Amniotic stem cell (primary cell): ENCODE data around the gene SLC49A3.
"Not testable (repeated sequence)": the region's sequence is repeated elsewhere in the genome, so short reads cannot be mapped to it uniquely, and the experiment has no call there.

Experiments
- DNase-seq: peaks from one replicate; lab custom pipeline; 2025; lab: John Stamatoyannopoulos, UW

The SLC49A3 gene

GRCh38 chr4:680928-681645 is 7.9 kb downstream of the SLC49A3 start:
- no peak for DNase-seq

DNA sequence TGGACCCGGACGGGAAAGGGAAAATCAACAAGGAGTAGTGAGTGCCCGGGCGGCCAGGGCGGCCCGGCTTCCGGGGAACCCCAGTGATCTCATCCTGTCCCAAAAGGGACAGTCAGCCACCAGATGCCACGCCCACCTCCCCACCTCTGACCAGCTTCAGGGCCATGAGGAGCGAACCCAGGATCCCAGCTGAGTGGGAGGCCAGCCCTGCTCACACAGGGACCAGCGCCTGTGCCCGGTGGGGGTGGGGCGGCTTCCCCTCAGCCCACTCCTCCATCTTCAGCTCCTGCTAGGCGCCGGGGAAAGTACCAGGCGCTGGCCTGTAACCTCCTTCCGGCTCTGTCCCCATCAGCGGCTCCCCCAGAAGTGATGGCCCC is 8.4 kb downstream of the SLC49A3 start:
- DNase-seq: no peak

- DNase-seq: no peak
These were observed 8.9 kb downstream of the SLC49A3 start for GRCh38 chr4:680091-680490.

- DNase-seq: no peak
These were observed 9.3 kb downstream of the SLC49A3 start for GRCh38 chr4:679629-680028.

- DNase-seq: no peak
These were observed 9.9 kb downstream of the SLC49A3 start for GRCh38 chr4:679104-679481.

GRCh38 chr4:678331-679103 is 10.4 kb downstream of the SLC49A3 start:
- no peak for DNase-seq

DNA sequence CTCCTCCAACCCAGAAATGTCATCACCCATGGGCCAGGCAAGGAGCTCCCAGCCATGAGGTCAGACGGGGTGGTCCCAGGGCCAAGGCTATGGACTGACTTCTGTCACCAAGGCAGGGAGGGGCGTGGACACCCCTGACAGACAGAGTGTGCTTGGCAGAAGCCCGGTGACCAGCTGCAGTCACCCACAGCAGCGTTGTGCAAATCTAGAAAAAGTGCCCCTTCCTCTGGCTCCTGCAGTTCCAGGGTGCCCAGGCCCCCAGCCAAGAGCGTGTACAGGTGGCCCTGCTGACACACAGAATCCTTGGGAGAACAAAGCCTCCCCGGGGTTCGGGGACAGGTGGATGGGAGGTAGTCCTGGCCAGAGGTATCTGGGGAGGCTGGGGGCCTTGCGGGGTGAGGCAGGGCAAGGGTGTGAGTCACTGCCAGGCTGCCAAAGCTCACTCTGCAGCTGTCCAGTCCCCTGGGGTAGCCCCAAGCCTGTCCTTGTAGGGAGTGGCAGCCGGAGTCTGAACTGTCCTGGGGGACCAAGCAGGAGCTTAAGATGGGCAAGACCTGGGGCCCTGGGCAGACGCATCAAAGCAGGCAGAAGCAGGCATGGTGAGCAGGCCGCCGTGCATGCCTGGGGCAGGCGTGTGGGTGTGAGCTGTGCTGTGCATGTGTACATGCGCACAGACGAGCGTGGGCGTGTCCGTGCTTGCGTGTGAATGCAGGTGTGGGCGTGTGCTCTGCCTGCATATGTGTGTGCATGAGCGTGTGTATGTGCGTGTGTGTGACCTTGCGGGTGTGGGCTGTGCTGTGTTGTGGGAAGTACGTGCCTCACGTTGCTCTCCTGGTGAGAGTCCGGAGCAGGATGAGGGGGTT is 11.3 kb downstream of the SLC49A3 start:
- no peak for DNase-seq

GRCh38 chr4:676871-677235 is 12.1 kb downstream of the SLC49A3 start:
- DNase-seq: no peak

DNA sequence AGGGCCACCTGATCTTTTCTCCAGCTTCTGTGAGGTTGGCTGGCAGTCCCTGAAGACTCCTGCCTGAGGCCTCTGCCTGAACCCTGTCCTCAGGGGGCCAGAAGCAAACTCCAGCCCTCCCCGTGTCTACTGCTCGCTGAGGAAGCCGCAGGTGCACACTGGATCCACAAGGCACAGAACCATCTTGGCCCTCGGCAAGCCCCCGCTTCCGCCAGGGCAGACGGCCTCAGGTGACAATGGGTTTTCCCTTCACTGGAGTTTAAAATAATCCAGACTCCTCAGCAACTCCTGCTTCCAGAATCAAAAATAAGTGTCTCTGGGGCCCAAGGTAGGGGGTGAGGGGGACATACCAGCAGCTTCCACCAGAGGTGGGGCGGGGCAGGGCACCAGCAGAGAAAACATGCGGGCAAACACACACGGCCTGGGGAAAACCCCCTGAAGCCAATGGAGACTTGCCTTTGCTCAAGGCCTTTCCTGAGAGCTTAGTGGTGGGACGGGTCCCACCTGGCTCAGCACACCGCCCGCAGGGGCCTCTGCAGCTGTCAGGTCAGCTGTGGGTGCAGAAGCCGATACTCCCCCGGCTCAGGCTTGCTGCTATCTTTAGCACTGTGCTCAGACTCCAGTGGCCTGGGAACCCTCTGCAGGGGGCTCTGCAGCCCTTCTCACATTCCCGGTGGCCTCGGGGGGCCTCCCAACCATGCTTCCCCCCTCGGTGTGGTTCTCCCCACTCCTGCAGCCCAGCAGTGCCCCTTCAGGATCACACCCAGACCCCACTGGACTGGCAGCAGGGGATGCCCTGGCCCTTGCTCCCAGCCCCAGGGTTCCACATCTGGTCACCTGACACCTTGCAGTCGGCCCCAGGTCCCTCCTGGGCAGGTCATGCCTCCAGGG is 12.7 kb downstream of the SLC49A3 start:
- no peak for DNase-seq

- DNase-seq: no peak
These were observed 13.7 kb downstream of the SLC49A3 start for GRCh38 chr4:675036-675882.

- DNase-seq: peak; percentile 81
These were observed 14.5 kb downstream of the SLC49A3 start, which contains the start of the genes ATP5ME and MYL5 for GRCh38 chr4:674172-675035. ATP5ME (minus strand) TSS chr4:674276; CDS start chr4:674247, 29 bp downstream. MYL5 (plus strand) TSS chr4:674542; CDS start chr4:678027, 3,485 bp downstream.

GRCh38 chr4:673349-674091 is 15.4 kb downstream of the SLC49A3 start:
- no peak for DNase-seq

DNA sequence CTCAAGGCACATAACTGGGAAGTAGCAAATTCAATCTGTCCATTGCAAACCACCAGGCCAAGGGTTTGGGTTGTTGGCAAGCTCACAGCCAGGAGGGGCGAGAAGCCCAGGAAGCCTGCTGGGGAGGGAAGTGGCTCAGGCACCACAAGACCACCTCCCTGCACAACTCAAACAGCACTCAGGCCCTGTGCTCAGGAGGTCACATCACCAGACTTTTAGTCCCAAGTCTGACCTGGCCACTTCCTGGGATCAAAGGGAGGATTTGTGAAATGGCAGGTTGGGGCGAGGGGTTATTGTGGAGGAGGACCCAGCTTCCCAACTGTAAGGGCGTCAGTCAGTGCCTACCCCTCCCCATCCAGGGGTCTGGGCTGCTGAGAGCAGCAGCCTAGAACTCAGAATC is 17.2 kb downstream of the SLC49A3 start:
- DNase-seq: no peak

DNA sequence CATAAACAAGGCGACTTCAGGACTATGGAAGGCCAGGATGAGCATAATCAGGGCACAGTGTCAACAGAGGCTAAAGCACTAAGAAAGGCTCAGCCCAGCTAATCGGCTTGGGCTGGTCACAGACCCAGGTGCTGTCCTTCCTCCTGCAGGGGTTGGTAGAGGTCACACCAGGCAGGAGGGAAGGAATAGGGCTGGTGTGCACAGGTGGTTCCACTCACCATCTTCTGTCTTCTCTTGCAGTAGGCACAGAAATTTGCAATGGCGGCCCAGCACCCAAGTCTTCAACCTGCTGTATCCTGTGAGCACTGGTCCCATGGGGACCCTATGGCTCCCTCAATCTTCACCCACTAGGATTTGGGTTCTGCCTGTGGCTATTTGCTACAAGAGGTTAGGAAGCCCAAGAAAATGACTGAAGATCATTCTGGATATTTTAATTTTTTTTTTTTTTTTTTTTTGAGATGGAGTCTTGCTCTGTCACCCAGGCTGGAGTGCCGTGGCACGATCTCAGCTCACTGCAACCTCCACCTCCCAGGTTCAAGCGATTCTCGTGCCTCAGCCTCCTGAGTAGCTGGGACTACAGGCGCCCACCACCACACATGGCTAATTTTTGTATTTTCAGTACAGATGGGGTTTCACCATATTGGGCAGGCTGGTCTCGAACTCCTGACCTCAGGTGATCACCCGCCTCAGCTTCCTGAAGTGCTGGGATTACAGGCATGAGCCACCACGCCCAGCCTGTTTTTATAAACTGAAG is 19.0 kb downstream of the SLC49A3 start:
- DNase-seq: not testable (repeated sequence)

GRCh38 chr4:668219-668618 is 20.7 kb downstream of the SLC49A3 start:
- not testable (repeated sequence) for DNase-seq

GRCh38 chr4:667545-667925 is 21.4 kb downstream of the SLC49A3 start:
- DNase-seq: no peak

DNA sequence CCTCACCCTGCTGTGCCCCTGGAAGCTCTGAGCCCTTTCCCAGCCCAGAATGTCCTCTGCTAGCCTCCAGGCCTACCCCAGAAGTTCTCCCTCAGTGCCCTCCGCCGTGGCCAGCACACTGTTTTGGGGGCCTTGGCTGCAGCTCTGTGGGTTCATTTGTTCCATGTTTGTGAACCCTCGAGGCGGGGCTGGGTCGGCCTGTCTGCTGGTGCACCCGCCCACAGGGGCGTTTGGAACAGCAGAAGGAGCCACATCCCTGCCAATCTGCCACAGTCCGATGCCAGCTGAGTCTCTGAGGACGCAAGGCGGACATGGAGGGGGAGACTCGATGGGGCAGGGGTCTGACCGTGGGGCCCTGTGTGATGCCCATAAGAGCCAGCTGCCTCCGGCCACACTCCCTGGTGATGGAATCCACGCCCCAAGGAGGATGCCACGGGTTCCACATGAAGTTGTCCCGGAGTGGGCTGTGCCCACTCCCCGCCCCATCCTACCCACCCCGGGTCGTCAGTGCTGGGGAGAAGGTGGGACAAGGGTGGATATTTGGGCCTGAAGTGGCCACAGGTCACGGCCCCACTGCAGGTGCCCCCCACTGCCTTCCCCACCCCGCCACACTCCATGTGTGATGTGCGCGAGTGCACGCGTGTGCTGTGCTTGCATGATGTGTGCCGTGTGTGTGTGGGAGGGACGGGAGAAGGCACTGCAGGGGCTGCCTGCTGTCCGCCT is 22.0 kb downstream of the SLC49A3 start:
- DNase-seq: no peak

- DNase-seq: no peak
These were observed 22.5 kb downstream of the SLC49A3 start for GRCh38 chr4:666436-666810.
